Vagina (tissue), 2 donors: ENCODE results near the gene ATP5ME. TPM values are rescaled to one million over a fixed set of nuclear protein-coding genes. Genes with fewer than 3 reads are reported as not detected.

ENCODE experiments used
- DNase-seq, 2 donors: peaks; one replicate each; pipeline ENCODE4 v3.0.0-alpha.2; 2017; ENCODE audit errors: extremely low spot score in 2 of 2
- H3K27ac ChIP-seq: fragments of 200-600 bp; sonication (generic); one replicate; pipeline ENCODE4 v1.5.1; 2019
- H3K27me3 ChIP-seq: fragments of 200-600 bp; sonication (generic); one replicate; pipeline ENCODE4 v1.5.1; 2019
- H3K36me3 ChIP-seq, 2 donors: fragments of 200-600 bp; sonication (generic); one replicate each; pipeline ENCODE4 v1.5.1; 2017 to 2019
- H3K4me1 ChIP-seq: fragments of 200-600 bp; sonication (generic); one replicate; pipeline ENCODE4 v1.5.1; 2019
- H3K4me3 ChIP-seq, 2 donors: fragments of 200-600 bp; sonication (generic); 1 replicate in 1 of 2; 2 replicates in 1 of 2; pipeline ENCODE4 v1.5.1; 2016 to 2019
- H3K9me3 ChIP-seq: fragments of 200-600 bp; sonication (generic); one replicate; pipeline ENCODE4 v1.5.1; 2019
- POLR2A ChIP-seq, 2 donors: fragments of 450-650 bp; IDR thresholded peaks; one replicate each; pipeline ENCODE4 v1.6.1; 2017; ENCODE audit warnings: antibody characterized with exemption in 2 of 2, mild to moderate bottlenecking in 2 of 2, moderate library complexity in 2 of 2
- POLR2AphosphoS5 ChIP-seq, 2 donors: sonication (generic); formaldehyde crosslinking; IDR thresholded peaks; one replicate each; pipeline ENCODE4 v1.9.0; 2017; ENCODE audit warnings: antibody characterized with exemption in 2 of 2, mild to moderate bottlenecking in 2 of 2, low read depth in 1 of 2; ENCODE audit not compliant: insufficient read depth in 1 of 2
- intact Hi-C: fragments of 100-400 bp; cut with DNase I; formaldehyde crosslinking; loops from one replicate; pipeline ENCODE4 v1.15.1; 2023
- total RNA-seq: library from RNA; depleted of rRNA; stranded (reverse); fragments of >200 nt; gene quantifications from one replicate; pipeline ENCODE4 v1.2.3, GENCODE V29; 2016
- TF ChIP-seq, protein P1 (sequence below), 3 experiments: fragments of 450-650 bp in 2 of 3; fragments of 200-600 bp in 1 of 3; sonication (generic) in 1 of 3; IDR thresholded peaks; one replicate each; pipeline ENCODE4 v1.5.1; 2017 to 2019; ENCODE audit warnings: antibody characterized with exemption in 3 of 3, mild to moderate bottlenecking in 2 of 3, moderate library complexity in 2 of 3

ATP5ME gene
- total RNA-seq, 1 donor from 2014 or later = 181 TPM

DNA sequence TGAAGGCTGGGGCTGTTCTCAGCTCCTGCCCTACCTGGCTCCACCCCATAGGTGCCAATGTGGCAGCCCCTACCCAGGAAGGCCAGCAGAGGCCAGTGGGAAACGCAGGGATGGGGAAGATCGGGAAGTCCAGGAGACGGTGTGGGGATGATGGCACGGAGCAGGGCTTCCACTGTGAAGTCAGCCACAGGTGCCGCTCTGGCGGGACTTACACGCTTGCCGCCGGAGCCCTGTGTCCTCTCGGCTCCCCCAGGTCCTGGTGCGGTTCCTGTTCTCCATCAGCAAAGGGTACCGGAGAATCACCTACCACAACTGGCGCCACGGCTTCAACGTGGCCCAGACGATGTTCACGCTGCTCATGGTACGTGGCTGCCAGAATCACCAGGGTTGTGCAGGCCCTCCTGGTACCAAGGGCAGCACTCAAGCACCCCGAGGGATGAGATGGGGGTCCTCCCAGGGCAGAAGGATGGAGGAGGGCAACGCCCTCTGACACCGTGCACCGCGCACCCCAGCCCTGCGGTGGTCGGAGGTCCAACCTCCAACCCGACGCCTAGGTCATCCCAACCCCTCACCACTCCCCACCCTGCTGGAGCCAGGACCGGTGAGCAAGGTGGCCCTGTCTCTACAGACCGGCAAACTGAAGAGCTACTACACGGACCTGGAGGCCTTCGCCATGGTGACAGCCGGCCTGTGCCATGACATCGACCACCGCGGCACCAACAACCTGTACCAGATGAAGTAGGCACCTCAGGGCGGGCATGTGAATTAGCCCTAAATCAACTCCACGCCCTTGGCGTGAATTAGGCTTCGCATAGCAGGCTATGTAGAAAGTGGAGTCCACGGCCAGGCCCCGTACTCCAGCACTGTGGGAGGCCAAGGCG lies 12.0 kb downstream of the ATP5ME start:
- Histone ChIP-seq H3K27ac (no peak overlapping the region), H3K4me1 (peaks cover 17% of the 10 kb centered on the region), H3K9me3 (no peaks in the 10 kb centered on the region), H3K4me3 (no peak overlapping the region), H3K36me3 (no peaks in the 10 kb centered on the region), H3K27me3 (no peaks in the 10 kb centered on the region)
- no peak for DNase-seq
- intact Hi-C loops = no loop called here
- TF ChIP-seq, protein P1, sequence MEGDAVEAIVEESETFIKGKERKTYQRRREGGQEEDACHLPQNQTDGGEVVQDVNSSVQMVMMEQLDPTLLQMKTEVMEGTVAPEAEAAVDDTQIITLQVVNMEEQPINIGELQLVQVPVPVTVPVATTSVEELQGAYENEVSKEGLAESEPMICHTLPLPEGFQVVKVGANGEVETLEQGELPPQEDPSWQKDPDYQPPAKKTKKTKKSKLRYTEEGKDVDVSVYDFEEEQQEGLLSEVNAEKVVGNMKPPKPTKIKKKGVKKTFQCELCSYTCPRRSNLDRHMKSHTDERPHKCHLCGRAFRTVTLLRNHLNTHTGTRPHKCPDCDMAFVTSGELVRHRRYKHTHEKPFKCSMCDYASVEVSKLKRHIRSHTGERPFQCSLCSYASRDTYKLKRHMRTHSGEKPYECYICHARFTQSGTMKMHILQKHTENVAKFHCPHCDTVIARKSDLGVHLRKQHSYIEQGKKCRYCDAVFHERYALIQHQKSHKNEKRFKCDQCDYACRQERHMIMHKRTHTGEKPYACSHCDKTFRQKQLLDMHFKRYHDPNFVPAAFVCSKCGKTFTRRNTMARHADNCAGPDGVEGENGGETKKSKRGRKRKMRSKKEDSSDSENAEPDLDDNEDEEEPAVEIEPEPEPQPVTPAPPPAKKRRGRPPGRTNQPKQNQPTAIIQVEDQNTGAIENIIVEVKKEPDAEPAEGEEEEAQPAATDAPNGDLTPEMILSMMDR (IDR thresholded peaks at IDR 0.05) = no peak
- TF ChIP-seq POLR2AphosphoS5 (IDR thresholded peaks at IDR 0.05; ENCODE audit: insufficient read depth in 1 of 2, low read depth in 1 of 2) (no peak), POLR2A (IDR thresholded peaks at IDR 0.05) (no peak)

DNA sequence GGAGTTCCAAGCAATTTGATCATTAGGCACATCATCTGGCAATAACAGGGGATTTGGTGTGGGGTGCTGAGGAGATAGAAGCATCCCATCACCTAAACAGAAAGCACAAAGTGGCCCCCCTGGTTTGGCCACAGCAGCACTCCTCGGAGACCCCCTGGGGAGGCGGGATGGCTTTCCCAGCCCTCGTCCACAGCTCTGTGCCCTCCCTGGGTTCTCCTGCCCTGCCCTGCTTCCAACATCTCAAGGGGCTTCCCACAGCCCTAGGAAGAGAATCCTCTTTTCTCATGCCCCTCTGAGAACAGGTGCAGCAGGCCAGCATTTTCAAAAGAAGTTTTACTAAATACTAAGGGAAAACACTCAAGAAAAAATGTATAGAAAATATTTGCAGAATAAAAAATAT lies 12.8 kb downstream of the ATP5ME start:
- TF ChIP-seq, protein P1 (IDR thresholded peaks at IDR 0.05) = no peak
- TF ChIP-seq POLR2A (IDR thresholded peaks at IDR 0.05) (no peak), POLR2AphosphoS5 (IDR thresholded peaks at IDR 0.05; ENCODE audit: insufficient read depth in 1 of 2, low read depth in 1 of 2) (no peak)
- Histone ChIP-seq H3K27ac (no peak overlapping the region), H3K4me1 (peaks cover 17% of the 10 kb centered on the region), H3K4me3 (no peak overlapping the region), H3K36me3 (no peaks in the 10 kb centered on the region), H3K27me3 (no peaks in the 10 kb centered on the region), H3K9me3 (no peaks in the 10 kb centered on the region)
- DNase-seq = no peak
- intact Hi-C loops = no loop called here

DNA sequence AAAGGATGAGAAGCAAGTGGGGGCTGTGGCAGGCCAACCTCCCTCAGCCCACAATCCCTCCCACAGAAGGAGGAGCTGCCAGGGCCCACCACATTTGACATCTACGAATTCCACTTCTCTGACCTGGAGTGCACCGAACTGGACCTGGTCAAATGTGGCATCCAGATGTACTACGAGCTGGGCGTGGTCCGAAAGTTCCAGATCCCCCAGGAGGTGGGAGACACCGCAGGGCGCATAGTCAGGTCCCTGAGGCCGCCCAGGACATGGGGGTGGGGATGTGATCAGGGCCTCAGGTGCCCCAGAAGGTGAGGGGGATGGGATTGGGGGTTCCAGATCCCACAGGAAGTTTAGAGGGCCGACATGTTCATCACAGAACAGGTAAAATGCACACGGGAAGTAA lies 13.7 kb downstream of the ATP5ME start:
- no peak for DNase-seq
- Histone ChIP-seq H3K4me3 (no peak overlapping the region), H3K27me3 (no peaks in the 10 kb centered on the region), H3K9me3 (no peaks in the 10 kb centered on the region), H3K27ac (no peak overlapping the region), H3K36me3 (no peaks in the 10 kb centered on the region), H3K4me1 (peaks cover 17% of the 10 kb centered on the region)
- TF ChIP-seq, protein P1 (IDR thresholded peaks at IDR 0.05) = no peak
- TF ChIP-seq POLR2A (IDR thresholded peaks at IDR 0.05) (no peak), POLR2AphosphoS5 (IDR thresholded peaks at IDR 0.05; ENCODE audit: insufficient read depth in 1 of 2, low read depth in 1 of 2) (no peak)
- intact Hi-C loops = no loop called here

DNA sequence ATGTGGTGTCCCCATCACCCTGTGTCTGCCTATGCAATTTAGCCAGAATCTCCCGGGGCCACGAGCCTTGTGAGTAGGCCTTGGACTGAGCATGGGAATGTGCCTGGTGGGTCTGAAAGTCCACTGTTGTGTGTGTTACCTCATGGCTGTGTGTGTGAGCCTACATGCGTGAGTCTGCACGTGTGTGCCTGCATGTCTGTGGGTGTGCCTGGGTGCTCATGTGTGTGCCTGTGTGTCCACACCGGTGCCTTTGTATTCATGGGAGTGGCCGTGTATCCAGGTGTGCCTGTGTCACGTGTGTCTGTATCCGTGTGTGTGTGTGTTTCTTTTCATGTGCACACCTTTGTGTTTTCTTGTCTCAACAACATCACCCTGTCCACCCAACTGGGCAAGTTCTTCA lies 14.2 kb downstream of the ATP5ME start:
- H3K27ac ChIP-seq = no peak overlapping the region
- DNase-seq = no peak
- no peaks in the 10 kb centered on the region for H3K9me3 ChIP-seq
- no peak for TF ChIP-seq POLR2AphosphoS5 (IDR thresholded peaks at IDR 0.05; ENCODE audit: insufficient read depth in 1 of 2, low read depth in 1 of 2)
- TF ChIP-seq, protein P1 (IDR thresholded peaks at IDR 0.05) = no peak
- no peak for TF ChIP-seq POLR2A (IDR thresholded peaks at IDR 0.05)
- peaks cover 17% of the 10 kb centered on the region for H3K4me1 ChIP-seq
- H3K36me3 ChIP-seq = no peaks in the 10 kb centered on the region
- no peaks in the 10 kb centered on the region for H3K27me3 ChIP-seq
- intact Hi-C loops = no loop called here
- no peak overlapping the region for H3K4me3 ChIP-seq
